ENCODE measurements around the gene PIP4K2A. TPM values are rescaled to one million over a fixed set of nuclear protein-coding genes. Genes with fewer than 3 reads are reported as not detected.

PIP4K2A gene
- total and polyA plus RNA-seq, 5 donors, result 10.1 to 31.7 (median 22.6) TPM

- ATAC-seq, result no peak
- 83% methylated on average over 3 of the region's 3 CpGs for WGBS
- intact Hi-C loops (cut with DNase I), result no loop called here
Observed at GRCh38 chr10:22593636-22594198, 120.7 kb downstream of the PIP4K2A start.

GRCh38 chr10:22593026-22593425 is 121.4 kb downstream of the PIP4K2A start:
- Histone ChIP-seq H3K27me3 (ENCODE audit: control insufficient read depth, insufficient read depth) (no peaks in the 10 kb centered on the region), H3K9me3 (ENCODE audit: control insufficient read depth, low read length) (no peaks in the 10 kb centered on the region), H3K4me1 (ENCODE audit: control insufficient read depth, insufficient read depth, low read length) (no peaks in the 10 kb centered on the region), H3K27ac (ENCODE audit: low read length) (no peak overlapping the region), H3K4me3 (ENCODE audit: low read length) (no peak overlapping the region)
- no peak for ATAC-seq
- 92% methylated on average over 3 of the region's 3 CpGs for WGBS
- intact Hi-C loops (cut with DNase I), result no loop called here
- no peak for DNase-seq

More at GRCh38 chr10:22593636-22594198, 120.7 kb downstream of the PIP4K2A start:
- H3K27me3 ChIP-seq (ENCODE audit: control insufficient read depth, insufficient read depth), result no peaks in the 10 kb centered on the region
- H3K27ac ChIP-seq (ENCODE audit: low read length), result no peak overlapping the region
- H3K4me3 ChIP-seq (ENCODE audit: low read length), result no peak overlapping the region
- no peaks in the 10 kb centered on the region for H3K9me3 ChIP-seq (ENCODE audit: control insufficient read depth, low read length)
- no peak for DNase-seq
- H3K4me1 ChIP-seq (ENCODE audit: control insufficient read depth, insufficient read depth, low read length), result no peaks in the 10 kb centered on the region

GRCh38 chr10:22589851-22590514 is 124.4 kb downstream of the PIP4K2A start:
- intact Hi-C loops (cut with DNase I), result no loop called here

GRCh38 chr10:22588462-22588861 is 125.9 kb downstream of the PIP4K2A start:
- H3K4me1 ChIP-seq (ENCODE audit: control insufficient read depth, insufficient read depth, low read length), result no peaks in the 10 kb centered on the region
- H3K27ac ChIP-seq (ENCODE audit: low read length), result no peak overlapping the region
- ATAC-seq, result no peak
- whole genome bisulfite sequencing, result 95% methylated on average over 1 of the region's 1 CpG
- intact Hi-C loops (cut with DNase I), result no loop called here
- no peak overlapping the region for H3K4me3 ChIP-seq (ENCODE audit: low read length)
- no peaks in the 10 kb centered on the region for H3K9me3 ChIP-seq (ENCODE audit: control insufficient read depth, low read length)
- DNase-seq, result no peak
- no peaks in the 10 kb centered on the region for H3K27me3 ChIP-seq (ENCODE audit: control insufficient read depth, insufficient read depth)

More at GRCh38 chr10:22589851-22590514, 124.4 kb downstream of the PIP4K2A start:
- no peaks in the 10 kb centered on the region for H3K27me3 ChIP-seq (ENCODE audit: control insufficient read depth, insufficient read depth)
- no peaks in the 10 kb centered on the region for H3K9me3 ChIP-seq (ENCODE audit: control insufficient read depth, low read length)
- 85% methylated on average over 6 of the region's 6 CpGs for WGBS
- H3K27ac ChIP-seq (ENCODE audit: low read length), result no peak overlapping the region
- no peaks in the 10 kb centered on the region for H3K4me1 ChIP-seq (ENCODE audit: control insufficient read depth, insufficient read depth, low read length)
- no peak for DNase-seq
- H3K4me3 ChIP-seq (ENCODE audit: low read length), result no peak overlapping the region
- ATAC-seq, result no peak

DNA sequence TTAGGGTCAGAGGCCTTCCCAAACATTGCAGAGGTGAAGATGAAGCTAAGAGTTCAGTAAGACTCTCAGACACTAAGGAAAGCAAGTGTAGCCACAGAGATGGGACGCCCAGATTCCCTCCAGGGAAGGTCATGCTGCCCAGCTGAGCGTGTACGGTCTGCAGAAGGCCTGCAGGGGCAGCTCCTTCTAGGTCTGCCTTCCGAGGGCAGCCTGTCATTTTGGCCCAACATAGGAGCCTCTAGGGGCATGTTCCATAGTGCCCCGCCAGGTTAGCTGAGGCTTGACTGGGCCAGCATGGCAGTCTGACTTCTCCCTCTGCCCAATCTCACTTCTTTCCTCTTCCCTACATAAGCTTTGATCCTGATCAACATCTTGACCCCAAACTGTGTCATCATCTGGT is 130.7 kb downstream of the PIP4K2A start:
- Histone ChIP-seq H3K4me3 (ENCODE audit: low read length) (no peak overlapping the region), H3K27me3 (ENCODE audit: control insufficient read depth, insufficient read depth) (no peaks in the 10 kb centered on the region), H3K9me3 (ENCODE audit: control insufficient read depth, low read length) (no peaks in the 10 kb centered on the region), H3K27ac (ENCODE audit: low read length) (no peak overlapping the region), H3K4me1 (ENCODE audit: control insufficient read depth, insufficient read depth, low read length) (no peaks in the 10 kb centered on the region)
- intact Hi-C loops (cut with DNase I), result no loop called here
- DNase-seq, result no peak
- 89% methylated on average over 5 of the region's 5 CpGs for WGBS
- ATAC-seq, result no peak

GRCh38 chr10:22581461-22581860 is 132.9 kb downstream of the PIP4K2A start:
- ATAC-seq (no peak), DNase-seq (no peak)
- Histone ChIP-seq H3K27me3 (ENCODE audit: control insufficient read depth, insufficient read depth) (no peaks in the 10 kb centered on the region), H3K4me1 (ENCODE audit: control insufficient read depth, insufficient read depth, low read length) (no peaks in the 10 kb centered on the region), H3K4me3 (ENCODE audit: low read length) (no peak overlapping the region), H3K27ac (ENCODE audit: low read length) (no peak overlapping the region), H3K9me3 (ENCODE audit: control insufficient read depth, low read length) (no peaks in the 10 kb centered on the region)
- WGBS, result 91% methylated on average over 2 of the region's 2 CpGs
- intact Hi-C loops (cut with DNase I), result no loop called here

GRCh38 chr10:22580711-22581110 is 133.7 kb downstream of the PIP4K2A start:
- ATAC-seq (no peak), DNase-seq (no peak)
- WGBS, result 90% methylated on average over 9 of the region's 9 CpGs
- Histone ChIP-seq H3K9me3 (ENCODE audit: control insufficient read depth, low read length) (no peaks in the 10 kb centered on the region), H3K27ac (ENCODE audit: low read length) (no peak overlapping the region), H3K27me3 (ENCODE audit: control insufficient read depth, insufficient read depth) (no peaks in the 10 kb centered on the region), H3K4me1 (ENCODE audit: control insufficient read depth, insufficient read depth, low read length) (no peaks in the 10 kb centered on the region), H3K4me3 (ENCODE audit: low read length) (no peak overlapping the region)
- intact Hi-C loops (cut with DNase I), result no loop called here

GRCh38 chr10:22579826-22580225 is 134.6 kb downstream of the PIP4K2A start:
- H3K9me3 ChIP-seq (ENCODE audit: control insufficient read depth, low read length), result no peaks in the 10 kb centered on the region
- intact Hi-C loops (cut with DNase I), result loop anchor here in 2 of 4 donors (10.0 kb wide), 2 partner anchors 405 to 415 kb away; no protein-coding TSS in a partner anchor
- WGBS, result 90% methylated on average over 7 of the region's 7 CpGs
- H3K4me1 ChIP-seq (ENCODE audit: control insufficient read depth, insufficient read depth, low read length), result no peaks in the 10 kb centered on the region
- ATAC-seq (no peak), DNase-seq (no peak)
- H3K27ac ChIP-seq (ENCODE audit: low read length), result no peak overlapping the region
- H3K4me3 ChIP-seq (ENCODE audit: low read length), result no peak overlapping the region
- no peaks in the 10 kb centered on the region for H3K27me3 ChIP-seq (ENCODE audit: control insufficient read depth, insufficient read depth)

DNA sequence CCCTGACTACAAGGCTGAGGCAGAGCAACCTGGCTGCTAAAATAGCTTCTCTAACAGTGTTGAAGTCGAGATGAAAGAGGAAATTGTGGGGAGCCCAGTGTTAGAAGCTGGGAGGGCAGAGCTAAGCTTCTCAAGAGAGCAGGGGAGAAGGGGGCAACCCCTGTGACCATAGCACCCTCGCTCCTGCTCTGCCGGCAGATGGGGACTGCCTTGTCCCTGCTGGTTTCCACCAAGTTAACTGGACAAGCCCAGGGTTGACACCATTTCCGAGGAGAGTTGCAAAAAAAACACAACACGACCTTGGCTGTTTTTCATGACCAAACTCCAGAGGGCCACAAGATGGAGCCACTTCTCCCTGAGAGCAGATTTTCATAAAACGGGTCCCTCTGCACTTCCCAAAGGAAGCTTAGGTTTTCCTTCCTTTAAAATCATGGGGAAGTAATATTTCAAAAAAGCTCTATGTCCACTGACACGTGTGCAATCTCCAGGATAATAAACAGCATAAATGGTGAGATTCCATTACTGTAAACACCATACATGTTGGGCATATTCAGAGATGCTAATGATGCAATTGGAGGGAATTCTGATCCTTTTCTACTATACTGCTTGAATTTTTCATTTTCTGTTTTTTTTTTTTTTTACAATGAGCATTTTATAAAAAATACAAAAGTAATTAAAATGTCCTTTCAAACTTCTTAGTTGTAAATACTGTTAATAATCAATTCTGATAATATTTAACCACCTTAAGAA is 140.4 kb downstream of the PIP4K2A start:
- Histone ChIP-seq H3K27me3 (ENCODE audit: control insufficient read depth, insufficient read depth) (no peaks in the 10 kb centered on the region), H3K4me3 (ENCODE audit: low read length) (no peak overlapping the region), H3K27ac (ENCODE audit: low read length) (no peak overlapping the region), H3K9me3 (ENCODE audit: control insufficient read depth, low read length) (no peaks in the 10 kb centered on the region), H3K4me1 (ENCODE audit: control insufficient read depth, insufficient read depth, low read length) (no peaks in the 10 kb centered on the region)
- WGBS, result 69% methylated on average over 7 of the region's 7 CpGs
- DNase-seq (no peak), ATAC-seq (no peak)
- intact Hi-C loops (cut with DNase I), result loop anchor here in 3 of 4 donors (5.0 to 10.0 kb wide), 3 partner anchors 411 to 421 kb away; no protein-coding TSS in a partner anchor

GRCh38 chr10:22570733-22571430 is 143.5 kb downstream of the PIP4K2A start:
- H3K9me3 ChIP-seq (ENCODE audit: control insufficient read depth, low read length), result no peaks in the 10 kb centered on the region
- no peak overlapping the region for H3K27ac ChIP-seq (ENCODE audit: low read length)
- no peaks in the 10 kb centered on the region for H3K27me3 ChIP-seq (ENCODE audit: control insufficient read depth, insufficient read depth)
- ATAC-seq (no peak), DNase-seq (no peak)
- intact Hi-C loops (cut with DNase I), result loop anchor here in 3 of 4 donors (5.0 to 10.0 kb wide), 3 partner anchors 414 to 424 kb away; no protein-coding TSS in a partner anchor
- H3K4me3 ChIP-seq (ENCODE audit: low read length), result no peak overlapping the region
- peaks cover 4% of the 10 kb centered on the region for H3K4me1 ChIP-seq (ENCODE audit: control insufficient read depth, insufficient read depth, low read length)
- WGBS, result 78% methylated on average over 6 of the region's 6 CpGs

Data from right cardiac atrium (tissue), 5 donors.